ENCODE results near the gene RARRES2. TPM values are rescaled to one million over a fixed set of nuclear protein-coding genes. Genes with fewer than 3 reads are reported as not detected.

Gene RARRES2
- total RNA-seq, 1 experiment from 2014 or later: 60.9 TPM

DNA sequence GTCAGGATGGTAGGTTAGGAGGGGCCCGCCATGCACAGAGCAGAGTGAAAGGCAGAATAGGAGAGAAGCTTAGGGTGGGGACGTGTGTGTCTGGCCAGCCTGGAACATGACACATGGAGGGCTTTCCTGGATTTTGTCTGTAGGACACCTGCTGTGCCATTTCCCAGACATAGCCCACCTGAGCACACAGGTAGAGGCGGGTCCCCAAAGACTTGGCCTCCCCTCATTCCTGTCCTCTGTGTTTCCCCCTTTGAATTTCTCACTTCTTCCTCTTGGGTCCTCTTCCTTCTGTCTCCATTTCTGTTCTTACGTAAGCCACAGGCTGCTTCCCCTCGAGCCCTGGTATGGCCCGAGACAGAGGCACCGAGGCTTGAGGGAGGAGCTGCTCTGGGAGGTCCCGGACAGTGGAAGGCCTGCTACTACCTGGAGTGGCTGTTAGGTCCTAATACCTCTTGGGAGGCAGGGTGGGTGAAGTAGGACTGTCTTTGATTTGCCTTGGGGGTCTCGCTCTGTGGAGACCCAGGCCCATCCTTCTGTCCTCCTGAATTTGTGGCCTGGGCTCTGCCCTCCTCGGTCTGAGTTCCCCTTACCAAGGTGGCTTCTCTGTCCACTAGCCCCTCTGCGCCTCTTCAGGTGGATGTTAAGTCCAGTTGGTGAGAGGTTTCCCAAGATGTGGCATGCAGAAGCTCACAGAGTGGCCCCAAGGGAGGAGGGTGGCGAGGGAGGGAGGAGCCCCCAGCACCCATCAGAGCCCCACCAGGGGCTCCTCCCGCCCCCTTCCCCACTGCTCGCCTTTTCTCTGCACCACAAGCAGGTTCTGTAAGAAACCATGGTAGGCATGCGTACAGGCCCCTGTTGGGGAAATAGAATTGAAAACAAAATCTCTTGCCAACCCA is 43.2 kb upstream of the RARRES2 start:
- H2AFZ ChIP-seq (ENCODE audit: low read length): no peak overlapping the region
- peaks cover 9% of the 10 kb centered on the region; the same call in 1 of the 2 replicates for H3K79me2 ChIP-seq (ENCODE audit: insufficient read depth, low read length)
- peaks cover 78 to 87% of the 10 kb centered on the region in 2 experiments for H3K4me1 Mint-ChIP-seq
- peaks cover 10% of the 10 kb centered on the region for H3K23me2 ChIP-seq (ENCODE audit: insufficient read length, low read depth, low read length, poor library complexity, severe bottlenecking)
- H3K36me3 Mint-ChIP-seq (ENCODE audit: insufficient read depth in 1 of 3, low read depth in 3 of 3): peaks cover 20 to 40% (median 23%) of the 10 kb centered on the region in 3 experiments; a peak in 6 of 7 replicates
- TF ChIP-seq, protein P1, sequence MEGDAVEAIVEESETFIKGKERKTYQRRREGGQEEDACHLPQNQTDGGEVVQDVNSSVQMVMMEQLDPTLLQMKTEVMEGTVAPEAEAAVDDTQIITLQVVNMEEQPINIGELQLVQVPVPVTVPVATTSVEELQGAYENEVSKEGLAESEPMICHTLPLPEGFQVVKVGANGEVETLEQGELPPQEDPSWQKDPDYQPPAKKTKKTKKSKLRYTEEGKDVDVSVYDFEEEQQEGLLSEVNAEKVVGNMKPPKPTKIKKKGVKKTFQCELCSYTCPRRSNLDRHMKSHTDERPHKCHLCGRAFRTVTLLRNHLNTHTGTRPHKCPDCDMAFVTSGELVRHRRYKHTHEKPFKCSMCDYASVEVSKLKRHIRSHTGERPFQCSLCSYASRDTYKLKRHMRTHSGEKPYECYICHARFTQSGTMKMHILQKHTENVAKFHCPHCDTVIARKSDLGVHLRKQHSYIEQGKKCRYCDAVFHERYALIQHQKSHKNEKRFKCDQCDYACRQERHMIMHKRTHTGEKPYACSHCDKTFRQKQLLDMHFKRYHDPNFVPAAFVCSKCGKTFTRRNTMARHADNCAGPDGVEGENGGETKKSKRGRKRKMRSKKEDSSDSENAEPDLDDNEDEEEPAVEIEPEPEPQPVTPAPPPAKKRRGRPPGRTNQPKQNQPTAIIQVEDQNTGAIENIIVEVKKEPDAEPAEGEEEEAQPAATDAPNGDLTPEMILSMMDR (conservative IDR thresholded peaks at IDR 0.05): no peak
- no peak overlapping the region for H2BK120ac ChIP-seq (ENCODE audit: low read depth, low read length, poor library complexity, severe bottlenecking)
- no CpG with 5 or more reads among the region's 15 CpGs for WGBS (ENCODE audit: extremely low coverage, insufficient read length, low lambda C conversion rate)
- H3K27me3 Mint-ChIP-seq (ENCODE audit: low read depth): no peaks in the 10 kb centered on the region
- no peak overlapping the region for H3K9ac ChIP-seq (ENCODE audit: extremely low read depth, insufficient read length, low read length)
- no peak overlapping the region for H3K56ac ChIP-seq (ENCODE audit: insufficient read length, low read depth, low read length)
- H2BK12ac ChIP-seq (ENCODE audit: insufficient read length, low read depth, low read length): no peak overlapping the region
- H2BK5ac ChIP-seq (ENCODE audit: insufficient read length, low read length): no peak overlapping the region
- no peaks in the 10 kb centered on the region for H3K9me3 Mint-ChIP-seq
- no peak overlapping the region for H4K91ac ChIP-seq (ENCODE audit: insufficient read length, low read depth, low read length)
- no peaks in the 10 kb centered on the region for H3K27me3 ChIP-seq (ENCODE audit: insufficient read depth, low read length)
- no peak overlapping the region for H3K27ac ChIP-seq (ENCODE audit: insufficient read length, low read depth, low read length)
- no peaks in the 10 kb centered on the region for H3K79me1 ChIP-seq (ENCODE audit: insufficient read depth, low read depth, low read length, poor library complexity, severe bottlenecking)
- peak overlapping the region; percentile 72; the same call in 1 of the 2 replicates for H3K14ac ChIP-seq (ENCODE audit: insufficient read depth, low read length)
- H3K4me3 Mint-ChIP-seq: peak overlapping the region; percentile 33 to 72
- H4K5ac ChIP-seq (ENCODE audit: insufficient read length, low read depth, low read length): no peak overlapping the region
- H3K4me2 ChIP-seq (ENCODE audit: insufficient read depth, insufficient read length, low read length): no peak overlapping the region
- H2AK5ac ChIP-seq (ENCODE audit: insufficient read length, low read length): no peak overlapping the region
- no peak for DNase-seq
- no peak overlapping the region for H2BK15ac ChIP-seq (ENCODE audit: low read depth, low read length)
- no peaks in the 10 kb centered on the region for H4K20me1 ChIP-seq (ENCODE audit: control insufficient read depth, insufficient read depth, insufficient read length)
- H3T11ph ChIP-seq (ENCODE audit: low read length): no peak overlapping the region
- no peak overlapping the region for H2BK20ac ChIP-seq (ENCODE audit: low read depth, low read length, poor library complexity, severe bottlenecking)
- no peak overlapping the region for H4K8ac ChIP-seq (replicated peaks; ENCODE audit: insufficient read length, low read depth, low read length)
- H3K4me1 ChIP-seq (ENCODE audit: insufficient read depth, low read length): peaks cover 12% of the 10 kb centered on the region
- H3K23ac ChIP-seq (ENCODE audit: insufficient read length, low read depth, low read length): no peak overlapping the region
- peak overlapping the region; percentile 73 for H3K18ac ChIP-seq (ENCODE audit: insufficient read length, low read depth, low read length)
- no peaks in the 10 kb centered on the region for H3K9me3 ChIP-seq (ENCODE audit: control insufficient read depth, low read depth, low read length)
- H3K4ac ChIP-seq (ENCODE audit: low read depth, low read length): no peak overlapping the region
- peak overlapping the region; percentile 97 to 98 (median 98) for H3K27ac Mint-ChIP-seq
